Stimulated activated CD4-positive, alpha-beta T cell treated with anti-CD3 and anti-CD28 coated beads, TNF-alpha, amount 100 ng/mL, for 24 hours (primary cell): Measurements from ENCODE around the gene KRTAP4-5.
"Not testable (repeated sequence)": the region's sequence is repeated elsewhere in the genome, so short reads cannot be mapped to it uniquely, and the experiment has no call there.

Experiments used
- DNase-seq, 3 experiments: peaks; one replicate each; pipeline ENCODE4 v3.0.0-alpha.2; 2020; ENCODE audit warnings: low read depth in 3 of 3

Gene KRTAP4-5

GRCh38 chr17:41147531-41148204 is 2.0 kb downstream of the KRTAP4-5 start:
- no peak for DNase-seq

GRCh38 chr17:41145261-41145660 is 4.4 kb downstream of the KRTAP4-5 start:
- no peak for DNase-seq

GRCh38 chr17:41144846-41145245 is 4.8 kb downstream of the KRTAP4-5 start:
- no peak for DNase-seq

GRCh38 chr17:41141361-41141760 is 8.3 kb downstream of the KRTAP4-5 start:
- DNase-seq = no peak

- no peak for DNase-seq
Measured at GRCh38 chr17:41140360-41141131, 9.1 kb downstream of the KRTAP4-5 start, which contains the start of gene KRTAP4-6. Gene KRTAP4-6 (minus strand): TSS chr17:41140544. CDS start chr17:41140487, 57 bp downstream.

- not testable (repeated sequence) for DNase-seq
Measured at GRCh38 chr17:41139865-41140264, 9.8 kb downstream of the KRTAP4-5 start.

- DNase-seq = no peak
Measured at GRCh38 chr17:41133880-41134735, 15.5 kb downstream of the KRTAP4-5 start.

- DNase-seq = no peak
Measured at GRCh38 chr17:41131979-41132378, 17.6 kb downstream of the KRTAP4-5 start.

- DNase-seq = no peak
Measured at GRCh38 chr17:41127371-41127770, 22.3 kb downstream of the KRTAP4-5 start.

GRCh38 chr17:41126412-41126811 is 23.2 kb downstream of the KRTAP4-5 start:
- DNase-seq = no peak

GRCh38 chr17:41125064-41125463 is 24.6 kb downstream of the KRTAP4-5 start:
- no peak for DNase-seq

GRCh38 chr17:41123991-41124371 is 25.6 kb downstream of the KRTAP4-5 start, which contains the start of gene KRTAP4-12:
Gene KRTAP4-12 (minus strand): TSS chr17:41124182. CDS start chr17:41124122, 60 bp downstream.
- not testable (repeated sequence) for DNase-seq

- not testable (repeated sequence) for DNase-seq
Measured at GRCh38 chr17:41123292-41123990, 26.2 kb downstream of the KRTAP4-5 start.

- DNase-seq = no peak
Measured at GRCh38 chr17:41121742-41122141, 27.9 kb downstream of the KRTAP4-5 start.

GRCh38 chr17:41119696-41120690 is 29.6 kb downstream of the KRTAP4-5 start:
- DNase-seq = not testable (repeated sequence)

GRCh38 chr17:41118721-41119120 is 30.9 kb downstream of the KRTAP4-5 start:
- no peak for DNase-seq

GRCh38 chr17:41117846-41118386 is 31.7 kb downstream of the KRTAP4-5 start, which contains the start of gene KRTAP4-11:
Gene KRTAP4-11 (minus strand): TSS chr17:41118373. CDS start chr17:41118315, 58 bp downstream.
- not testable (repeated sequence) for DNase-seq

GRCh38 chr17:41116297-41116696 is 33.3 kb downstream of the KRTAP4-5 start:
- no peak for DNase-seq

- no peak for DNase-seq
Measured at GRCh38 chr17:41111151-41111885, 38.3 kb downstream of the KRTAP4-5 start.
